ENCODE results near the gene NME7.
"Not testable (repeated sequence)": the region's sequence is repeated elsewhere in the genome, so short reads cannot be mapped to it uniquely, and the experiment has no call there.

NME7 gene

DNA sequence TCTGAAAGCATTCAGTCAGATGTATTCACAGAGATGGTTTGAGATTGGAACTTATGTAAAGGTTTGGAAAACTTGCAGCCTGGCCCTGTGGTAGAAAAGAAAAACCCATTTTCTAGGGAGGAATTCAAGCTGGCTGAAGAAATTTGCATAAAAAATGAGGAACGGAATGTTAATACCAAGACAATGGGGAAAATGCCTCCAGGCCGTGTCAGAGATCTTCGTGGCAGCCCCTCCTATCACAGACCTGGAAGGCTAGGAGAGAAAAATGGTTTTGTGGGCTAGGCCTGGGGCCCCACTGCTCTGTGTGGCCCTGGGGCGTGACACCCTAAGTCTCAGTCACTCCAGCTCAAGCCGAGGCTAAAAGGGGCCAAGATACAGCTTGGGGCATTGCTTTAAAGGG, 26.7 kb downstream of the NME7 start:
- DNase-seq: no peak

DNA sequence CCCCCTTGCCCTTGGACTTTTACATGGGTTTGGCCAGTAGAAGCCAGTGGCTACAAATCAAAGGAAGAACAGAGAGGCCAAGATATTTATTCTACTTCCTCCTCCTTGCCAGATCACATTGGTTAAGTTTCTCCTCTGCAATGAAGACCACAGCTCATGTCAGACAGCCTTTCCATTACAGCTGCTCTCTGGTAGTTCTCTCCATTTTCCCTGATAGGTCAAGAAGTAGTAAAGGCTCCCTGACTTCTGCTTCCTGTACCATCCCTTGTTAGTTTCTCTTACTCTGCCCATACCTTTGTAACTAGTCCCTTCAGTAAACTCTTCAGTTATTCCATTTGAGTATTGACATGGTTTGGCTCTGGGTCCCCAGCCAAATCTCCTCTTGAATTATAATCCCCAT, 27.8 kb downstream of the NME7 start:
- DNase-seq: no peak

DNA sequence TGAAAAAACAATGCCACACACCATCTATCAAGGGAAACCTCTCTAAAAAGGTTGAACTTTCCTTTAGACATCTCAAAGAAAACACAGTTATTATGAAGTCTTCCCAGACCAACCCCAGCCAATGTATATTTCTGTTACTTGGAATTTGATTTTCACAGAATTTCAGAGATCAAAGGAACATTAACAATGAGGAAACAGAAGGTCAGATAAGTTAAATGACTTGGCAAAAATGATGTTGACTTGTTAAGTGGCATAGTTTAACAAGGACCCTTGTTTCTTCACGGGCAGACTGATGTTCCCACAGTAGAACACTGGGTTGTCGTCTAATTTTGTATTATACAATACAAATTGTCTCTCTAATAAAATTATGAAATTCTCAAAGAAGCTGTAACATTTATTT, 29.0 kb downstream of the NME7 start:
- no peak for DNase-seq

DNA sequence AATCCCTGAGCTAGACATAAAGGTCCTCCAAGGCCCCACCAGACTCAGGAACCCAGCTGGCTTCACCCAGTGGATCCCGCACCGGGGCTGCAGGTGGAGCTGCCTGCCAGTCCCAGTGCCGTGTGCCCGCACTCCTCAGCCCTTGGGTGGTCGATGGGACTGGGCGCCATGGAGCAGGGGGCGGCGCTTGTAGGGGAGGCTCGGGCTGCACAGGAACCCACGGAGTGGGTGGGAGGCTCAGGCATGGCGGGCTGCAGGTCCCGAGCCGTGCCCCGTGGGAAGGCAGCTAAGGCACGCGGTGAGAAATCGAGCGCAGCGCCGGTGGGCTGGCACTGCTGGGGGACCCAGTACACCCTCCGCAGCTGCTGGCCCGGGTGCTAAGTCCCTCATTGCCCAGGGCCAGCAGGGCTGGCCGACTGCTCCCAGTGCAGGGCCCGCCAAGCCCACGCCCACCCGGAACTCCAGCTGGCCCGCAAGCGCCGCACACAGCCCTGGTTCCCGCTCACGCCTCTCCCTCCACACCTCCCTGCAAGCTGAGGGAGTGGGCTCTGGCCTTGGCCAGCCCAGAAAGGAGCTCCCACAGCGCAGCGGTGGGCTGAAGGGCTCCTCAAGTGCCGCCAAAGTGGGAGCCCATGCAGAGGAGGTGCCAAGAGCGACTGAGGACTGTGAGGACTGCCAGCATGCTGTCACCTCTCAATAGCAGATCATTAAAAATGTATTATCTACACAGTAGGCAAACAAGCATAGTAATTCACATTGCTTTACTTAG, 30.5 kb downstream of the NME7 start:
- DNase-seq: not testable (repeated sequence)

DNA sequence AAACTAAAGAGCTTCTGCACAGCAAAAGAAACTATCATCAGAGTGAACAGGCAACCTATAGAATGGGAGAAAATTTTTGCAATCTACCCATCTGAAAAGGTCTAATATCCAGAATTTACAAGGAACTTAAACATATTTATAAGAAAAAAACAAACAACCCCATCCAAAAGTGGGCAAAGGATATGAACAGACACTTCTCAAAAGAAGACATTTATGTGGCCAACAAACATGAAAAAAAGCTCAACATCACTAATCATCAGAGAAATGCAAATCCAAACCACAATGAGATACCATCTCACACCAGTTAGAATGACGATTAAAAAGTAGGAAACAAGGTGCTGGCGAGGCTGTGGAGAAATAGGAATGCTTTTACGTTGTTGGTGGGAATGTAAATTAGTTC, 32.9 kb downstream of the NME7 start:
- not testable (repeated sequence) for DNase-seq

DNA sequence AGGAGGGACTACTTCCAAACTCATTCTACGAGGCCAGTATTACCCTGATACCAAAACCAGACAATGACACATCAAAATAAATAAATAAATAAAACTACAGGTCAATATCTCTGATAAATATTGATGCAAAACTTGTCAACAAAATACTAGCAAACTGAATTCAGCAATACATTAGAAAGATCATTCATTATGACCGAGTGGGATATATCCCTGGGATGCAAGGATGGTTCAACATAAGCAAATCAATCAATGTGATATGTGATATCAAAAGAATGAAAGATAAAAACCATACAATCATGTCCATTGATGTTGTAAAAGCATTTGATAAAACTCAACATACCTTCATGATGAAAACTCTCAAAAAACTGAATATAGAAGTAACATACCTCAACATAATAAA, 36.7 kb downstream of the NME7 start:
- no peak for DNase-seq

DNA sequence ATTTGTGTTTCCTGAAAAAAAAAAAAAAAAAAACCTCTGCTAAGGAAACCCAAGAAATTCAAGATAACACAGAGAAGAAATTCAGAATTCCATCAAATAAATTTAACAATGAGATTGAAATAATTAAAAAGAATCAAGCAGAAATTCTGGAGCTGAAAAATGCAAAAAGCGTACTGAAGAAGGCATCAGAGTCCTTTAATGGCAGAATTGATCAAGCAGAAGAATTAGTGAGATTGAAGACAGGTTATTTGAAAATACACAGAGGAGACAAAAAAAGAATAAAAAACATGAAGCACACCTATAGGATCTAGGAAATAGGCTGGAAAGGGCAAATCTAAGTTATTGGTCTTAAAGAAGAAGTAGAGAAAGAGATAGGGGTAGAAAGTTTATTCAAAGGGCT, 38.2 kb downstream of the NME7 start:
- no peak for DNase-seq

DNA sequence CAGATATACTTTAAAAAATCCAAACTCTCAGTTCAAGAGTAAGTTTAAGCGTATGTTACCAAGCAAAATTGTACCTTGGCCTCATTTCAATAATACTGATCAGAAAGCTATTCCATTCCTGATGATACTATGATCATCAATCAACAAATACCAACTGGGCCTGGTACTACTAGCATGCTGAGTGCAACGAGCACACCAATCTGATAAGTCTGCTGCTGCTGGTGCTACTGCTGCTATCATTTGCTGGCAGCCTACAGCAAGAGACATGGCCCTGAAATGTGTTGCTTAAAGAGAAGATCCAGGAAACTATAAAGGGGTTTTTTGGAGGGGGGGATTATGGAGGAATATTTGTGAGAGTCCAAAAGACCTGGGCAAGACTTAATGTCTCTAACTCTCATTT, 39.7 kb downstream of the NME7 start:
- no peak for DNase-seq

DNA sequence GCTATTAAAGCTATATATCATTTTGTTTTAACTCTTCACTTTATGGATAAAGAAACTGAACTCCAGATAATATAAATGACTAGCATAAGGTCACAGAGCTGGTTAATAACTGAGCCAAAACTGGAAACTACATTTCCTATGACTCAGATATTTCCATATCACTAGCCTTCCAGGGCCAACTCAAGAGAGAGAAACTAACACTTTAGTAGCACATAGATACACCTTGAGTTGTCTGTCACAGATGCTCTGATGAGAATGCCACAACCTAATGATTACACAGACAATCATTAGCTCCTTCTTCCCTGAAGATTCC, 40.7 kb downstream of the NME7 start:
- DNase-seq: no peak

DNA sequence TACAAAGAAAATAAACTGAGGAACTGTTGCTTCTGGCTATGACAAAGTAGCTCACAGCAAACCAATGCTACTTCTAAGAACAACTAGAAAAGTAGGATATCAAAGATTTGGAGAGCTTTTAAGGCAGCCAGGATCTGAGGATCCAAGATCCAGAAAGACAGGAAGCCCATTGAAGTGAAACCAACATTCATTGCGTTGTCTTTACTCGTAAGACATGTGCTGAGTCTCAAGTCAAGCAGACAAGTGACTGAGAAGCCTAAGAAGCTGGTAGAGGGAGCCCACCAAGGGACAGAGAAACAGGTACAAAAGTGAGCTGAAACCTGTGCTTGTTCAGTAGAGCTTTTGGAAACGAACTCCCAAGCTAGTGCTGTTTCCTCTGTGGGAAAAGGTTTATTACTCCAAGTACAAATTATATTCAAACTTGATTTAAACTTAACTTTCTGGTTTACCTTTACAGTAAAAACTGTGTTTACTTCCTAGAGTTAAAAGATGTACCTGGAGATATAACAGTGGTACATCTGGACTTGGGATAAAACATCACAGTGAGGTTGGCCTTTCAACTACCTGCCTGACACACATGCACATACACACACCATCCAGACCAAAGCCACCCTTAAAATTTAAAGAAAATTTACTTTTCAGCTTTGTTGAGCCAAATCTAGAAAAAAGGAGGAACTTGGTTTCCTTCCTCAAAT, 41.2 kb downstream of the NME7 start:
- DNase-seq: no peak

DNA sequence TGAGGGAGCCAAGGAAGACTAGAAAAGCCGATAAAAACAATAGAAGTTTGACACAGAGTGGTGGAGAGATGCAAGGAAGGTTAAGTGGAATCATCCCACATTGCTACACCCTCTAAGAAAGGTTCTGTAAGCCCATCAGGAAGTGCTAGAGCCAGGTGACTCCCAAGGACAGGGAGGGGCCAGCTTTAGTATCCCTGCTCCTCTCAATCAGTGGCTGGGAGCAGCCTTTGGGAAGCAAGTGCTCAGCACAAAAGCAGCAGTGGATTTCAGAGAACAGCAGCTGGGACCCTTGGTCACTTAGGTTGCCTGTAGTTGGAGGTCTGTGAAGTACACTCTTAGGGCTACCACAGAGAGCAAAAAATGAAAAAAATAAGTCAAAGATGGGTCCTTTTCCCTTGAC, 42.5 kb downstream of the NME7 start:
- DNase-seq: no peak

DNA sequence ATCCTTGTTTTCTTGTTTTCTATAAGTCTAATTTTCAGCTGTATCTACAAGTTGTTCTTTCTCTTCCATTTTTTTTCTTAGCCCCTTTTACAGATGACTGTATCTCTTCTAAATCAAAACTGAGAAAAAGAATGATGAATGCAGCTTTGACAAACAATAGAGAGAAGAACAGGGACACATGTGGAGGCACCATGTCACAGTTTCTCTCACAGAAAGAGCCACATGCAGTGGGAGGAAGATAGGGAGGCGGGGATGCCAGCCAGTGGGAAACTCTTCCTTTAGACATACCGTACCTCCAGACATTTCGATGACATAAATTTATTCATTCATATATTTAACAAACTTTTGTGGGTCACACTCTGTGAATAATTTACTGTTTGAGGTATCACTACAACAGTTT, 45.5 kb downstream of the NME7 start:
- DNase-seq: no peak

DNA sequence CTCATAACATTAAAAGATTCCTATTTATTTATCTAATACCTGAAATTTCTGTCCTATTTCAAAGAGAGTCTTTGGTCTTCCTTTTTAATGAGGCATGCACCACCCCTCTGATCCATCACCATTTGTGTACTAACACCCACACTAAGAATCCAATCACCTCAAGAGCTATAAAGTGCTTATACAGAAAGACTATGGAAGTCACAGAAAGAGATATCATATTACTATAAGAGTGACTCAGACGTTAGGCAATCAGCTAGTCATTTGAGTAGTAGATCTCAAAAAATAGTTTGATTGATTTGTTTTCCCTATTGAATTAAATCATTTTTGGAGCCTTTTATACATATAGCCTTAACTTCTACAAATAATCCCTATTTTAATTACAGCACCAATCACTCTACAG, 46.1 kb downstream of the NME7 start:
- DNase-seq: no peak

DNA sequence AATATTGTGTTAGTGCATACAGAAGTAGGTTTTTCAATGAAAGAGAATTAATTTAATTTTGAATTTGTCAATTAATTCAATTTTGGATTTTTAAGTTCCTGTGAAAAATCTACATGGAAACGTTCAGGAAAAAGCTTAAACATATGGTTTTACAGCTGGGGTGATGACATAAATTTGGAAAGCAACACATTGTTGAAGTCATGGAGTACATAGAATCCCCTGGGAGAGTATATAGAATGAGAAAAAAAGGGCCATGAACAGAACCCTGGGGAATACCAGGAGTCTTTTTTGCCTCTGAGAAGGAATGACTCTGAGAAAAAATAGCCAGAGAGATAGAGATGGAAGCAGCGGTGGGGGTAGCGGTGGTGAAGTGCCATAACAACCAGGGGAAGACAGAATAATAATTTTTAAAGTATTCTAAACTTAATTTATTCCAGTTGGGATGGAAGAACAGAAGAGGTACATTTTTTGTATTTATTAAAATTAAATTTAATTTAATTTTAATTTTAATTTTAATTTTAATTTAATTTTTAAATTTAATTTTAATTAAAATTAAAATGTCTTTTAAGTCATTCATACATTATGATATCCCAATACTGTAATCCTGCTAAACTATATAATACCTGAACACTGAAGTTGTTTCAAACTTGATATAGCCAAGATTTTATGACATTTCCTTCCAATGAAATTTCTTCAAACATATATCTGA, 48.9 kb downstream of the NME7 start:
- no peak for DNase-seq

DNA sequence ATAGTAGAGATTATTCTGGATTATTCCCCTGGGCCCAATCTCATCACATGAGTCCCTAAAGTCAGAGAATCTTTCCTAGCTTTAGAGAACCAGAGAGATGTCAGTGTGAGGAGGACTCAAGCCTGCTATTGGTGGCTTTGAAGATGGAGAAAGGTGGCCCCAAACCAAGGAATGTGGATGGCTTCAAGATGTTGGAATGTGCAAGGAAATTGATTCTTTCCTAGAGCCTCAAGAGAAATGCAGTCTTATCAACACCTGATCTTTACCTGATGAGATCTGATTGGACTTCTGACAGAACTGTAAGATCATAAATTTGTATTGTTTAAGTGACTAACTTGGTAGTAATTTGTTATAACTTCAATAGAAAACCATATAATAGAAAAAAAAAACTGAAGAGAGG, 51.0 kb downstream of the NME7 start:
- no peak for DNase-seq

DNA sequence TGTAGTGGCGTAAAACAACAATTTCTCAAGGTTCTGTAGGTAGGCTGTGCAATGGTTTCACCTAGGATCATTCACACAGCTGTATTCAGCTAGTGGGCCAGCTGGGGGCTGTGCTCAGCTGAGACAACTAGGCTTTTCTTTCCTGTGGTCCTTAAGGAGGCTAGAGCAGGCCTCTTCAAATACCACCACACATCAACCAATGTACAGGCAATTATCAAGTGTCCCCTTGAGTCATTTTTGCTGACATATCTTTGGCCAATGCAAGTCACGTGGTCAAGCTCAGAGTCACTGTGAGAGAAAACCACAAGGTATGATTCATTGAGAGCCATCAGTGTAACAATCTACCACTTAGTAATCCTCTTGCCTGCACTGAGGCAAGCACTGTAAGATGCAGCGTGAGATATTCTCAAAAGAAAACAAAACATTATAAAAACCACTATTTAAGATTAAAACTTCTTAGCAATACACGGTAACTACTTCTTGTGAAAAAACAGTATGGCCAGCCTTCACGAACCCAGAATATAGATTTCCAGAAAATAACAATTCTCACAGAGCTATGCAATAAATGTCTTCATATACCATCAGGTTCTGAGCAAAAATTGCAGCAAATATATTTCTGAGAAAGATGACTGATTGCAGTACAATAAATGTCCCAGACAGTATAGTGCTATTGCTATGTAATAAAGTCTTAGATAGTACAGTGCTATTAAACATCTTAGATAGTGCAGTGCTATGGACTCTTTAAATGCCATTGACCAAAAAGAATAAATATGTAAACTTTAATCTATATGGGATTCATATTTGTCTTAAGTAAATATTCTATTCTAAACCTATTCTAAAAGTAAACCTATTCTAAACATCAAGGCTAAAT, 55.3 kb downstream of the NME7 start:
- no peak for DNase-seq

DNA sequence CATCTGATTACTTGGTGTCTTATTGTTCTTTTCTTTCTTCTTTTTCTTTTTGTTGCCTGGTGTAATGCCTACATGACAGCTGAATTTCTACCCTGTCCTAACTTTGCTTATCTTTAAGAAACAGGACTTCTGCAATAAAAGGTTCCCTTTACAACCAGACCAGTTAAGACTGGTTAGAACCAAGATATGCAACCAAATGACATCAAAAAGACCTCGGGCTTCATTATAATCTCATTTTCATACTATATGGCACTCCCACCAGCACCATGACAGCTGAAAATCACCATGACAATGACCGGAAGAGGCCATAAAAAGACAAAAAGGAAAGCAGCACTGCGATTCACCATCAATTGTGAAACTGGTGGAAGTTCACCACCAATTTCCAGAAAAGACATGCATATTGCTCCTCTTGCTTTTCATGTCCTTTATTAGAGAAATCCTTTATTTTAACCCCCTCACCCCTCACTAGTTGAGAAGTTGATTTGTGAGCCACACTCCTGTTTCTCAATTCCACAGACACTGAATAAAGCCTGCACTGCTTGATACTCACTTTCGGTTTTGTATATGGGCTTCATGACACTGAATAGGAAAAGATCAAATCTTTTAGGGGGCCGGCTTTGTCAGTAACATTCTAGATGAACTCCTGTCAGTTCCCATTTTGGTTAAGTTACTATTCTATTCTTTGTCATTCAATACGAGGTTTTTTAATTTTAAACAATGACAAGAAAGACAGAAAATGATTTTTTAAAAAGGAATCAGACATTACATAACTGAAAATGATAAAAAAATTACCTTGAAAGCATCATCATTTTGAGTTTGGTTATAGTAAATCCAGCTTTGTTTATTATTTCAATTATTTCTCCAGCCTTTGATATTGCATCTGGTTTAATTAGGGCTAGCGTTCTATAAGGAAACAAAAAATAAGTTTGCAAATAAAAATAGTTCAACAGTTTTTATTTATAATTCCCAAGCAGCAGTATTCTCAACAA, 58.1 kb downstream of the NME7 start:
- DNase-seq: no peak

DNA sequence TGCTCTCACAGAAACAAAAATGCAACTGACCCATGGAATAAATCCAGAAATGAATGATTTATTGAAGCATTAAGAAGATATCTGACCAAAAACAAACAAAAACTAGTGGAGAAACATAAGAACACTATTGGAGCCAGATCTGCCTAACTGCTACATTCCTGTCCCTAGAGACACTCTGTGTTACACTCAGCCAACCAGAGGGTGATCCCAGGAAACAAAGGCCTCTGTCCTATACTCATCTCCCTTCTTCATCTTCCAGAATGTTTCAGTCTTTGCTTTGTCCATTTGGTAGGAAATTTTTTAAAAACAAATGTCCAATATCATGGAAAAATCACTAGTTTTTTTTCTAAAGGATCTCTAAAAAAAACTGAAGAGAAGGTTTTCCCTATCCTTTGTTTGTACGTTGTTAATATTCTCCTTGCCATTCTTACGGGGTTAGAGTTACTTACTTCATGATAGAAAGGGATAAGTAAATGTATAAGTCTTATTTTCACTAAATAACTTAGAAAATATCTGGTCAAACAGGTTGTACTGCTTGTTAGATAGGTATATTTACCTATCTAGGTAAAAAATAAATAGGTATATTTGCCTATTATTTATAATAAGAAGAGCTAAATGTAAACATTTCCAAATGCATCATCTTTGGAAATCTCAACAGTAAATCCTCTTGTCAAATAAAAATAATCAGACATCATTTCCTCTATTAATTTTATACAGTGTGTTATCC, 59.1 kb downstream of the NME7 start:
- no peak for DNase-seq

DNA sequence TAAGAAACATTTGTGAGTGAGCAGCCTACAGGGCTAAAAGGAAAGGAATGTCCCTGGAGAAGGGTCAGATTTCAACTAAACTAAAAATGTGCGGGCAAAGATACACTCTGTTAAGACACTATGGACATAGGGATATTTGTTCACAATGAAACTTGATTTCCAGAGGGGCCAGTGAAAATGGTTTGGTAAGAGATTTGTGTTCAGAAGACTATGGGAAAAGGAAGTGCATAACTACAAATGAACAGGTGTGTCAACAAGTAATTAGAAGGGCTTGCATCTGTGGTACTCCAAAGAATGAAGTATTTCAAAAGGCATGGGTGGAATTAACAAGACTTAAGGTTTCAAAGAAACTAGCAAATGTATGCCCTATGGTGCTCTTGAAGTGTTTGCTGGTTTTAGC, 60.4 kb downstream of the NME7 start:
- DNase-seq: no peak

DNA sequence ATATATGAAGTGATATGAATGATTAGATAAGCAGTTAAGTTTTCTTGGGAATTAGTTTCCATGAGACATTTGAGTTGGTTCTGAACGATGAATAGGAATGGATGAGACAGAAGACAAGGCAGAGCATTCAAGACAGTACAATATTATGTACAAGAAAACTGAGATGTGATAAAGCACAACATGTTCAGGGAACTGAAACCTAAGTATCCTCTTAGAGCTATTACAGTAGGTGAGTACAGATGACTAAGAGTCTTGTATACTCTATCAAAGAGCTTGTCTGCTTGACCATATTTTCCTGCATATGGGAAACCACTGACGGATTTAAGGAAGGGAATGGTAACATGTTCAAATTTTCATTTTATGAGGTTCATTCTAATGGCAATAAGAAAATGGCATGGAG, 61.6 kb downstream of the NME7 start:
- DNase-seq: no peak

DNA sequence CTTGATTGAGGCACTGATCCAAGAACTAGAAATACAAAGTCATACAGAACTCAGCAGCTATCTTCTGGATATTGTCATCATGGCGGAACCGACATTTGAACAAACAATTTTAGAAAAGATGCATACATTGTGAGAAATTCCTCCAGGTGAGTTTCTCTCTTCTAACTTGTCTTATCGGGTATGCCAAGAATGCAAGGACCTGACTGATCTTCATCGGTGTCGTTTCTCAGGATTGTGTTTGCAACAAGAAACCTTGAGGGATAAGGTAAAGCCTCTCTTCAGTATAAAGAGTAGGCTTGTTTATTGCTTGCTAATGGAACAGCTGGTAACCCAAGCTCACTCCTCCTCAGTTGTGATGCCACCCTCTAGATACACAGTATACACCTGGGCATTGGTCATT, 62.2 kb downstream of the NME7 start:
- DNase-seq: no peak
